Stimulated activated CD4-positive, alpha-beta T cell treated with anti-CD3 and anti-CD28 coated beads, Interleukin-2, amount 100 ng/mL, for 24 hours (primary cell): ENCODE results near the gene DBI.

ENCODE experiments used
- DNase-seq, 2 donors: peaks; one replicate each; pipeline ENCODE4 v3.0.0-alpha.2; 2020

DBI gene

GRCh38 chr2:119366649-119367471, at the start of gene DBI, which contains the start of gene C2orf76:
DBI (plus strand) TSS chr2:119366977; CDS start chr2:119367052, 75 bp downstream.
C2orf76 (minus strand) TSS chr2:119366834; CDS start chr2:119339959, 26,875 bp downstream.
- peak; percentile 92 for DNase-seq

- no peak for DNase-seq
Measured at GRCh38 chr2:119317554-119317953, 49.2 kb upstream of the DBI start.

GRCh38 chr2:119319593-119319992, 47.2 kb upstream of the DBI start:
- no peak for DNase-seq

GRCh38 chr2:119323459-119323858, 43.3 kb upstream of the DBI start:
- no peak for DNase-seq

DNA sequence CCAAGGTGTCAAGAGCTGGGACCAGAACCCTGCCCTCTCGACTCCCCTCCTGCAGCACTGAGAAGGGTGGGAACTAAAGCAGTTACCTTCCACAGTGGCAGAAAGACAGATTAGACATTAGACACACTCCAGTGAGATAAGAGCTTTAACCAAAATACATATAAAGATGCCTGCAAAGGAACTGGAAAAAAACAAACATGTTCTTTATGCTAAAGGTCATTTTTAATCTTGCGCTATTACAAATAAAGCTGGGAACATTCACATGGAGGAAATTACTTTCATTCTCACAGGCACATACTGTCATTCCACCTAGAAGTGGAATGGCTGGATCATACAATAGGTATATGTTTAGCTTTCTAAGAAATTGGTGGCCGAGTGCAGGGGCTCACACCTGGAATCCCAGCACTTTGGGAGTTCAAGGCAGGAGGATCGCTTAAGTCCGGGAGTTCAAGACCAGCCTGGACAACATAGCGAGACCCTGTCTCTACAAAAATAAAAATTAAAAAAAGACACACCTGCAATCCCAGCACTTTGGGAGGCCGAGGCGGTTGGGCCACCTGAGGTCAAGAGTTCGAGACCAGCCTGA, 42.0 kb upstream of the DBI start:
- DNase-seq = no peak

DNA sequence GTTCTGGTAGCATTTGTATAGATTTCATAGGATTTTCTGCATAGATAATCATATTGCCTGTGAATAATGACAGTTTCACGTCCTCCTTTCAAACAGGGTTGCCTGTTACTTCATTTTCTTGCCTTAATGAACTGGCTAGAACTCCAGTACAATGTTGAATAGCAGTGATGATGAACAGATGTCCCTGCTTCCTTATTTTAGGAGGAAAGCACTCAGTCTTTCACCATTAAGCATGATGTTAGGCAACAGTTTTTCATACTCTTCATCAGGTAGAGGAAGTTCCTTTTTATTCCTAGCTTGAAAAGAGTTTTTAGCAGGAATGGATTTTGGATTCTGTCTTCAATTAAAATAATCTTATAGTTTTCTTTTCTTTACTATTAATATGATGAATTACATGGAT, 39.8 kb upstream of the DBI start:
- DNase-seq = no peak

GRCh38 chr2:119327431-119327830, 39.3 kb upstream of the DBI start:
- DNase-seq = no peak

GRCh38 chr2:119332953-119333352, 33.8 kb upstream of the DBI start:
- DNase-seq = no peak

DNA sequence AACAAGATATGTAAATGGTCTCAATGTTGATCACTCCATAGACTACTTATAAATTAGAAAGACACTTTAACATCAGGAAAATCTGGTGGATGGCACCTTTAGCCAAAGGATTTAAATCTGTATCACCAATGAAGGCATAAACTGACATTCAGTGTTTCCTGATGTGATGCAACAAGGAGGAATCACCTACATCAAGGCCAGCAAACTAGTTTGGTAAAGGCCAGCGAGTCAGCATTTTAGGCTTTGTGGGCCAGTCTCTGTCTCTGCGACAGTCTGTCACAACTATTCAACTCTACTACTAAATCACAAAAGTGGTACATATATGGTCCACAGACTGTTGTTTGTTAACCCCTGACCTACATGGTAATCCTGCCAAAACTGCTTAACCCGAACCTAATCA, 33.4 kb upstream of the DBI start:
- no peak for DNase-seq

- no peak for DNase-seq
Measured at GRCh38 chr2:119333833-119334232, 32.9 kb upstream of the DBI start.

DNA sequence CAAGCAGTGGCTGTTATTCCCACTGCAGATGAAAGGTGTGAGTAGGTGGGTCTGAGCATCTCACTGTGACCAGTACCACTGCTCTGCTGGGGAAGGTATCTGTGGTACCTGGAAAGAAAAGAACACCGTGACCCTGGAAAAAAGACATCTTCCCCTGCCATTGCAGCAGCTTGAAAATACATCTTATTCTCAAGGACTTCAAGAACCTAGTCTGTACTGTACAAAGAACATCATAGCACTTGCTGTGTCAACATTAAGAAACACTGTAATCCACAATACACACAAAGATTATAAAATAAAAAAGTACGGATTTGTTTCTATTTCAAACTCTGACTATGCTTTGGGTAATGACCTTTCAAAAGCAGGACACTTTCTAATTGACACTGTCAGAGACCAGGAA, 29.0 kb upstream of the DBI start:
- DNase-seq = no peak

GRCh38 chr2:119338272-119338671, 28.5 kb upstream of the DBI start:
- DNase-seq = no peak

GRCh38 chr2:119338826-119339561, 27.8 kb upstream of the DBI start:
- DNase-seq = peak; percentile 4 to 22

DNA sequence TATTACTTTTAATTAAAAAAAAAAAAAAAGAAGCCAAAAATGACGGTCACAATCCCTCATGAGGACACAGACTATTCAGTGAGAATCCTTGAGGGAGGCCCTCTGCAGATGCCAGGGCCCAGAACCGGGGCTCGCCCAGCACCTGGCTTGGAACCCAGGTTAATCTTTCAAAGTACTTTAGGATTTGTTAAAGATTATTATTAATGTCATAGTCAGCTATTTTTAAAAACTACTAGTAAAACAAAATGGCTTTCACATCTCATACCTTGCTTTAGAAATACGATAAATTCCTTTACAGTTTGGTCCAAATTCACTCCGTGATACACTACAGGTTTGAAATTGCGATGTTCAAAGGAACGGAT, 27.2 kb upstream of the DBI start:
- DNase-seq = no peak

DNA sequence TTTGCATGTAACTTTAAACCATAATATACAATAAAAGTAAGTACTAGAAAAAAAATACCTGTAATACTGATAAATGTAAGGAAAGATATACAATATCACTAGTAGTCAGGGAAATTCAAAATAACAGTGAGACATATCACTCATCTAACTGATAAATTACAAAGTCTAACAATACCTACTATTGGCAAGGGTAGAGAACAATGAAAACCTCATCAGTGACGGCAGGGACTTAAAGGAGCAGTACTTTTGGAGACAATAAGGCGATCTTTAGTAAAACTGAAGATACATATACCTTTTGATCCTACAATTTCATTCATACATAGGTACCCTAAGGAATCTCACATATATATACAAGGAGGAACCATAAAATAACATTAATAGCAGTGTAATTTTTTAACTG, 25.1 kb upstream of the DBI start:
- DNase-seq = no peak

DNA sequence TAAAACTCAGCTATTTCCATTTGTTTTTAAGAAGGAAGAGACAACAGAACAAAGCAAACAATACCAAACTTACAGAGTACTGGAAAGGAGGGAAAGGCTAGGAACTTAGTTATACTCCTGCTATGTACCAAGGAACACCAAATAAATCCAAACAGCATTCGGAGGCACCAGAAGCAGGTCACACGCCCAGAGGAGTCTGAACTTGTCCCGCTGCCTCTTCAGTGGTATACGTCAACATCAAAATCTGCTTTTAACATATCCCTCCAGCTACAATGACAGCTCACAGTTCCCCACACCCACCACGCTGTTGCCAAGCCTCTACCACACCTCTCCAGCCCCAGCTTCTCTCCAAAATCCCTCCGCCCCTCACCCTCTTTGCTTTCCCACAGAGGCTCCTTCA, 17.5 kb upstream of the DBI start:
- no peak for DNase-seq

- no peak for DNase-seq
Measured at GRCh38 chr2:119350311-119350998, 16.3 kb upstream of the DBI start.

GRCh38 chr2:119352357-119352756, 14.4 kb upstream of the DBI start:
- no peak for DNase-seq

- no peak for DNase-seq
Measured at GRCh38 chr2:119354860-119355259, 11.9 kb upstream of the DBI start.

- DNase-seq = no peak
Measured at GRCh38 chr2:119359774-119360173, 7.0 kb upstream of the DBI start.

DNA sequence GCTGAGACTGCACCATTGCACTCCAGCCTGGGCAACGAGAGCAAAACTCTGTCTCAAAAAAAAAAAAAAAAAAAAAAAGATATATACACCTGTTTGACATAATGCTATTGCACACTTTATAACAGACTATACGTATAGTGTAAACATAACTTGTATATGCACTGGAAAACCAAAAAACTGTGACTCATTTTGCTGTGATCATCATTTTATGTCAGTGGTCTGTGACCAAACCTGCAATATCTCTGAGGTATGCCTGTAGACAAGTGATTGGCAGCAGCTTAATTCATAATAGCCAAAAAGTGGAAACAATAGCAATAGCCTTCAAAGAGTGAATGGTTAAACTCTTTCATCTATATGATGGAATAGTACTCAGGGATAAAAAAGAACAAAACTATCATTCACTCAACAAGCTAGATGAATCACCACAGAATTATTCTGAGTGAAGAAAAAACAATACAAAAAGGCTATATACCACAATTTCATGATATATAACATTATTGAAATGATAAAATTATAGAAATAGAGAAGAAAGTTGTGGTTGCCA, 6.3 kb upstream of the DBI start:
- no peak for DNase-seq

DNA sequence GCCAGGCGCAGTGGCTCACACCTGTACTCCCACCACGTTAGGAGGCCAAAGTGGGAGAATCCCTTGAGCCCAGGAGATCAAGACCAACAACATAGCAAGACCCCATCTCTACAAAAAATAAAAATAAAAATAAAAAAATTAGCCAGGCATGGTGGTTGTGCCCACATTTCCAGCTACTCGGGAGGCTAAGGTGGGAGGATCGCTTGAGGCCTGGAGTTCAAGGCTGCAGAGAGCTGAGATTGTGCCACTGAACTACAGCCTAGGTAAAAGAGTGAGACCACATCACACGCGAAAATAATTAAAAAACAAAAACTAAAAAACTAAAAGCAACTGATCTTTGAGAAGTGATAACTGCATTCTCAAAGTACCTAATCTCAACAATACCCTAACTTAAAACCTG, 2.0 kb upstream of the DBI start:
- no peak for DNase-seq

DNA sequence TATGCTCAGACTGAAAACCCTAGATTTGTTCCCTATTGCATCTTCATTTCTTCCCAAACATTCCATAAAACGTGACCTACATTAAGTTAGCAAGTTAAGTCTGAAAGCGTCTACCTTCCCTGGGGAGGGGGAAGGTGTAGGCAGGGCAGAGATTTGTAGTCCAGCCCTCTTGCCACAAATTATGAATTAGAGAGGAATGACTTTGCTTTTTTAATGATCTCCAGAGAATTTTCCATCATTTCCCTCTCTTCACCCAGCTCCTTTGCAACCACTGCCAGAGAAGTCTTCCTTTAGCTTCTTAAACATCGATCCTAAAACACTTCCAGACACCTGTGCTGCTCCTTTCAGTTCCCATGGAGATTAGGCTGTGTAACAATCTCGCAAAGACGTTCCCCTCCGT, 1.3 kb upstream of the DBI start:
- DNase-seq = no peak
